NB4 (cell line): ENCODE data around the gene OR13F1.

ENCODE experiments used
- DNase-seq: peaks from one replicate; pipeline ENCODE4 v3.0.0; 2010; ENCODE audit warnings: low read depth
- H3K4me3 ChIP-seq: one replicate; pipeline ENCODE4 v1.5.1; 2011; ENCODE audit warnings: mild to moderate bottlenecking, low read depth, low read length, moderate library complexity
- CTCF ChIP-seq: IDR thresholded peaks from one replicate; pipeline ENCODE4 v1.5.1; 2012; ENCODE audit warnings: low read depth, low read length
- MAX ChIP-seq: IDR thresholded peaks from 2 replicates; pipeline ENCODE4 v1.6.1; 2011; ENCODE audit warnings: low read depth, low read length
- MYC ChIP-seq: IDR thresholded peaks from 2 replicates; pipeline ENCODE4 v1.6.1; 2011; ENCODE audit warnings: low read depth, low read length
- POLR2A ChIP-seq: IDR thresholded peaks from 2 replicates; pipeline ENCODE4 v1.6.1; 2011; ENCODE audit warnings: mild to moderate bottlenecking; ENCODE audit not compliant: insufficient read length; ENCODE audit errors: extremely low read depth

The OR13F1 gene

GRCh38 chr9:104539275-104539674 is 35.2 kb downstream of the OR13F1 start:
- no peak for TF ChIP-seq POLR2A
- no peak for TF ChIP-seq CTCF
- TF ChIP-seq MYC: no peak
- no peak for TF ChIP-seq MAX
- DNase-seq: no peak
- H3K4me3 ChIP-seq: no peak overlapping the region

- no peak overlapping the region for H3K4me3 ChIP-seq
- no peak for TF ChIP-seq POLR2A
- TF ChIP-seq MAX: no peak
- TF ChIP-seq CTCF: no peak
- TF ChIP-seq MYC: no peak
- no peak for DNase-seq
Measured at GRCh38 chr9:104544644-104545043, 40.6 kb downstream of the OR13F1 start.

DNA sequence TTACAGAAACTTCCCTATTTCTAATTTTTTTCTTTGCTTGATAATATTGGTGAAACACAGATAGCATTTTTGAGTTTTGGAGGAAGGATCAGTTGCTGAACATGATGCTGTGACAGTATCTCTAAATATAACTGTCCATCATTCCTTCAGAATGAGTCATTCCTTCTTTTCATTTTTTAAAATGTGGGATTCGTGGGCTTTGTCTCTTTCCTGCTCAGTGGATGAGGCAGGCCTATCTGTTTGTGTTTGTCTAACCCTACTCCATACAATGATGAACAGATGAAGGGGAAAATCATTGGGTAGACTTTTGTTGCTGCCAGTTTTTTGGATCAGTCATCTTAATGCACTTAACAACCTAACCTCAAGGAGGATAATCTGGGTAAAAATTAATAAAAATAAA is 49.2 kb downstream of the OR13F1 start:
- no peak for TF ChIP-seq POLR2A
- no peak for TF ChIP-seq MAX
- no peak for TF ChIP-seq CTCF
- no peak for TF ChIP-seq MYC
- DNase-seq: no peak
- H3K4me3 ChIP-seq: no peak overlapping the region
